Ascending aorta (tissue), 2 donors: ENCODE data around the gene TMPRSS6. TPM values are rescaled to one million over a fixed set of nuclear protein-coding genes. Genes with fewer than 3 reads are reported as not detected.

Experiments
- DNase-seq, 2 donors: peaks; one replicate each; pipeline ENCODE4 v3.0.0-alpha.2; 2019; ENCODE audit warnings: low spot score in 2 of 2
- H3K27ac ChIP-seq, 2 donors: fragments of 200-600 bp; sonication (generic); one replicate each; pipeline ENCODE4 v1.5.1; 2016 to 2017; ENCODE audit warnings: mild to moderate bottlenecking in 1 of 2
- H3K27me3 ChIP-seq: fragments of 200-600 bp; sonication (generic); one replicate; pipeline ENCODE4 v1.5.1; 2017
- H3K36me3 ChIP-seq, 2 donors: fragments of 200-600 bp; sonication (generic); one replicate each; pipeline ENCODE4 v1.5.1; 2016
- H3K4me1 ChIP-seq, 2 donors: fragments of 200-600 bp; sonication (generic); one replicate each; pipeline ENCODE4 v1.5.1; 2016 to 2017; ENCODE audit warnings: mild to moderate bottlenecking in 1 of 2
- H3K4me3 ChIP-seq, 2 donors: fragments of 200-600 bp; sonication (generic); one replicate each; pipeline ENCODE4 v1.5.1; 2016 to 2017; ENCODE audit warnings: mild to moderate bottlenecking in 1 of 2
- H3K9me3 ChIP-seq, 2 donors: fragments of 200-600 bp; sonication (generic); one replicate each; pipeline ENCODE4 v1.5.1; 2016
- intact Hi-C: fragments of 100-400 bp; cut with DNase I; formaldehyde crosslinking; loops from one replicate; pipeline ENCODE4 v1.15.1; 2023
- total RNA-seq: library from RNA; depleted of rRNA; stranded (reverse); fragments of >200 nt; gene quantifications from one replicate; pipeline ENCODE4 v1.1.0, GENCODE V29; 2016
- TF ChIP-seq, protein P1 (sequence below), 3 experiments: fragments of 200-600 bp in 2 of 3; fragments of 450-650 bp in 1 of 3; sonication (generic) in 2 of 3; IDR thresholded peaks; one replicate each; pipeline ENCODE4 v1.5.1; 2016 to 2019; ENCODE audit warnings: antibody characterized with exemption in 3 of 3, mild to moderate bottlenecking in 1 of 3, moderate library complexity in 1 of 3

The TMPRSS6 gene
- total RNA-seq, 1 donor from 2014 or later: not detected

DNA sequence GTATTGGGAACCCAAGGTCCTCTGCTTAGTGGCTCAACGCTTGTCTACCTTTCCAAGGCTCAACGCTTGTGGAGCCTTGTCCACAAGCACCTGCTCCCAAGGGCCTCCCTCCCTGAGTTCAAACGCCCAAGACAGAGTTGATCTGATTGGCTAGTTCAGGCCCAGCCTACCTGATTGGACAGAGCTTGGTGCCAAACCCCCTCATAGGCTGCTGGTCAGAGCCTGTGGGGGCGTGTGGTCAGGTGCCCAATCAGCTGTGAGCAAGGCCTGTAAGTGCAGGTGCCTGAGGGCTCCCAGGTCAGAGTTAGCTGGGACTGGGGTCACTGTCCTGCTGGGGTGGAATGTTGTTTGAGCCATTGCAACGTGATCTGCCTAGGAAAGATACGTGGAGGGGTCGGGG lies 16.9 kb upstream of the TMPRSS6 start:
- no peaks in the 10 kb centered on the region for H3K4me1 ChIP-seq
- intact Hi-C loops: no loop called here
- H3K4me3 ChIP-seq: no peak overlapping the region
- H3K27ac ChIP-seq: no peak overlapping the region
- H3K36me3 ChIP-seq: no peaks in the 10 kb centered on the region
- no peaks in the 10 kb centered on the region for H3K27me3 ChIP-seq
- no peak for DNase-seq
- no peaks in the 10 kb centered on the region for H3K9me3 ChIP-seq
- TF ChIP-seq, protein P1, sequence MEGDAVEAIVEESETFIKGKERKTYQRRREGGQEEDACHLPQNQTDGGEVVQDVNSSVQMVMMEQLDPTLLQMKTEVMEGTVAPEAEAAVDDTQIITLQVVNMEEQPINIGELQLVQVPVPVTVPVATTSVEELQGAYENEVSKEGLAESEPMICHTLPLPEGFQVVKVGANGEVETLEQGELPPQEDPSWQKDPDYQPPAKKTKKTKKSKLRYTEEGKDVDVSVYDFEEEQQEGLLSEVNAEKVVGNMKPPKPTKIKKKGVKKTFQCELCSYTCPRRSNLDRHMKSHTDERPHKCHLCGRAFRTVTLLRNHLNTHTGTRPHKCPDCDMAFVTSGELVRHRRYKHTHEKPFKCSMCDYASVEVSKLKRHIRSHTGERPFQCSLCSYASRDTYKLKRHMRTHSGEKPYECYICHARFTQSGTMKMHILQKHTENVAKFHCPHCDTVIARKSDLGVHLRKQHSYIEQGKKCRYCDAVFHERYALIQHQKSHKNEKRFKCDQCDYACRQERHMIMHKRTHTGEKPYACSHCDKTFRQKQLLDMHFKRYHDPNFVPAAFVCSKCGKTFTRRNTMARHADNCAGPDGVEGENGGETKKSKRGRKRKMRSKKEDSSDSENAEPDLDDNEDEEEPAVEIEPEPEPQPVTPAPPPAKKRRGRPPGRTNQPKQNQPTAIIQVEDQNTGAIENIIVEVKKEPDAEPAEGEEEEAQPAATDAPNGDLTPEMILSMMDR (IDR thresholded peaks at IDR 0.05): no peak

DNA sequence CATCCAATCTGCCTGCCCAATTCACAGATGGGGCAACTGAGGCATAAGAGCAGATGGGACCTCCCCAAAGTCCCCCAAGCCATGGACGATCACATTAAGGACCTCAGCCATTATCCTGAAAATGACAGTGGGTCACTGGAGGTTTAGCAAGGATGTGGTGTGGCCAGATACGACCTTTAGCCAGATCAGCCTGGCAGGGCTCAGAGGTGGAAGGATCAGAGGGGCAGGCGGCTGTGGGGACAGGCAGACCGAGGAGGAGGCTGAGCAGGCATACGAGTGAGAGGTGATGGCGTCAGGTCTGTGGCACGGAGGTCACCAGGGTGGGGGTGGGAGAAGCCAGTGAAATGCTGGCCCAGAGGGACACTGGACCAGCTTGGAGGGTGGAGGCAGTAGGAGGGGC lies 14.1 kb upstream of the TMPRSS6 start:
- H3K27ac ChIP-seq: no peak overlapping the region
- H3K4me1 ChIP-seq: no peaks in the 10 kb centered on the region
- H3K4me3 ChIP-seq: no peak overlapping the region
- TF ChIP-seq, protein P1 (IDR thresholded peaks at IDR 0.05): no peak
- DNase-seq: no peak
- H3K9me3 ChIP-seq: no peaks in the 10 kb centered on the region
- H3K27me3 ChIP-seq: no peaks in the 10 kb centered on the region
- intact Hi-C loops: no loop called here
- H3K36me3 ChIP-seq: no peaks in the 10 kb centered on the region

DNA sequence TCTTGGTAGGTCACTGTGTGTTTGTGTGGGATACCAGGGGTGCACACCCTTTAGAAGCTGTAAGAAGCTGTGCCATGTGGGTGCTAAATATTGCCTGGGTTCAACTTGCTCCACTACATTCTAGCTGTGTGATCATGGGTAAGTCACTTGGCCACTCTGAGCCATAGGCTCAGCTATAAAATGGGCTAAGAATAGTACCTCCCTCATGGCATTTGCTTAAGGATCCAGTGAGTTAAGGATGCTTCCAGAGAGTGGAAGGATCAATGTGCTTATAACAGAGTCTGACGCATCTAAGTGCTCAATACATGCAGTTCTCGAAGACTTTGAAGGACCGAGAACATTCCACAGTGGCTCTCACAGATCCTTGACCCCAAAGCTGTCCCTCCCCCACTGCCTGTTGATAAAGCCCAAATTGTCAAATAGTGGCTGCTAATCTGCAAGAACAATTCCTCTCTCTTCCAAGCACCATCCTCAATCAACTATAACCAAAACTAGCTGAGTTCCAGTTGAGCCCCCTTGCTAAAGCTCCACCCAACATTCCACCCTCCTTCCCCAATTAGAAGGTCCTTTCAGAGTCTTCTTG lies 13.2 kb upstream of the TMPRSS6 start:
- Histone ChIP-seq H3K9me3 (no peaks in the 10 kb centered on the region), H3K27me3 (no peaks in the 10 kb centered on the region), H3K4me1 (no peaks in the 10 kb centered on the region), H3K4me3 (no peak overlapping the region), H3K36me3 (no peaks in the 10 kb centered on the region), H3K27ac (no peak overlapping the region)
- TF ChIP-seq, protein P1 (IDR thresholded peaks at IDR 0.05): no peak
- no peak for DNase-seq
- intact Hi-C loops: no loop called here

DNA sequence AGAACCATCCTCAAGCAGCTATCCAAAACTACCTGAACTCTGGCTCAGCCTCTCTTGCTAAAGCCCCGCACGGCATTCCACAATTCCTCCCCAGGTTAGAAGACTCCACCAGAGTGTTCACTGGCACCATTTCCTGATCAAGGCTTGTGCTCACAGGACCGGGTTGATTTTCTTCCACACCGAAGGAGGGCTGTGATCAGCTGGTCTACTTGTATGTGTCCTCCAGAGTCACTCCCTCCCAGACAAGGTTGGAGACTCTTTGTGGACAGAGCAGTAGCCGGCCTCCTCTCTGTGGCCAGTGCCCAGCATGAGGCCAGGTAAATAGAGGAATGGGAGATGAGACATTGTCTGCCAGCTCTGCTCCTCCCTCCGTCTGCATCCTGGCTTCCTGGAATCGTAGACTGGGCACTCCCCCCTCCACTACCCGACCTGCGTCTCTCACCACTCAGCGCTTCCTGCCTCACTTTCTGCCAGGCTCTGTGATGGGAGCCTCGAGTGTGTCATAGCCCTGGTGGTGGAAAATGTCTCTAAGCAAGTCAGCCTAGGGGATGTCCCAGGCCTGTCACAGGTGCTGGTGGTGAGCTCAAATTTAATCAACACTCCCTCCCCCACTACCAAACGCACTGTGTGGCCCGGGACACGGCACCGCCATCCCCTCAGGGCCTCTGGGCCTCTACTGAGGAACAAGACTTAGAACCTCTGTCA lies 12.5 kb upstream of the TMPRSS6 start:
- no peaks in the 10 kb centered on the region for H3K27me3 ChIP-seq
- peak; percentile 40 to 75 for DNase-seq
- TF ChIP-seq, protein P1 (IDR thresholded peaks at IDR 0.05): no peak
- H3K27ac ChIP-seq: no peak overlapping the region
- no peaks in the 10 kb centered on the region for H3K36me3 ChIP-seq
- intact Hi-C loops: no loop called here
- no peaks in the 10 kb centered on the region for H3K4me1 ChIP-seq
- no peak overlapping the region for H3K4me3 ChIP-seq
- H3K9me3 ChIP-seq: no peaks in the 10 kb centered on the region

DNA sequence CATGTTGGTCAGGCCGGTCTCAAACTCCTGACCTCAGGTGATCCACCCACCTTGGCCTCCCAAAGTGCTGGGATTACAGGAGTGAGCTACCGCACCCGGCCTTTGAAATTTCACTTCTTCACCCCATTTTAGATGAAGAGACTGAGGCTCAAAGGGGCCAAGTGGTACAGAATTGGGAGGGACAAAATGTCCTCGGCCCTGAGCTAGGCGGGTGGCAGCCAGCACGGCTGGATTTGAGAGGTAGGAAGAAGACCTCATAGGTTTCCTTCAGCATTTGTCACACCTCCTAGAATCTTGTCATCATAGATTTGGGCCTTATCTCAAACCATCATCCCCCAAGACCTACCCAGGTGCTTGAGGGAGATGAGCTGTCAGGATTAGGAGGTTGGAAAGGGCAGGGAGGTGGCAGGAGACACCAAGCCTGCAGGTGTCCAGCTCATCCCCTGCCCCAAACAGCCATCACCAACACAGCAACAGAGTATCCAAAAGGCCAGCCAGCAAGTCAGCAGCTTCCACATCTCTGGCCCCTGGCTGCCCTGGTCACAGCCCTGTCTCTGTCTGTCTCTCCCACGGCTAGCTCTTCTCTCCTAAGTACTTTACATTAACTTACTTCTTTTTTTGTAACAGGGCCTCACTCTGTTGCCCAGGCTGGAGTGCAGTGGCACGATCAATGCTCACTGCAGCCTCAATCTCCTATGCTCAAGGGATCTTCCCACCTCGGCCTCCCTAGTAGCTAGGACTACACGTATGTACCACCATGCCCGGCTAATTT lies 11.2 kb upstream of the TMPRSS6 start:
- Histone ChIP-seq H3K4me1 (no peaks in the 10 kb centered on the region), H3K27ac (no peak overlapping the region), H3K27me3 (no peaks in the 10 kb centered on the region), H3K36me3 (no peaks in the 10 kb centered on the region), H3K4me3 (no peak overlapping the region), H3K9me3 (no peaks in the 10 kb centered on the region)
- intact Hi-C loops: no loop called here
- TF ChIP-seq, protein P1 (IDR thresholded peaks at IDR 0.05): no peak
- DNase-seq: no peak
